HG03378 (cell line): ENCODE data around the gene ZNF701.
"Not testable (repeated sequence)": the region's sequence is repeated elsewhere in the genome, so short reads cannot be mapped to it uniquely, and the experiment has no call there.

Experiments used
- ATAC-seq: cut with Tn5 transposase; IDR thresholded peaks from one replicate; pipeline ENCODE4 v1.9.1; 2021; ENCODE audit warnings: mild to moderate bottlenecking, moderate library complexity; ENCODE audit not compliant: unreplicated experiment

Gene ZNF701

DNA sequence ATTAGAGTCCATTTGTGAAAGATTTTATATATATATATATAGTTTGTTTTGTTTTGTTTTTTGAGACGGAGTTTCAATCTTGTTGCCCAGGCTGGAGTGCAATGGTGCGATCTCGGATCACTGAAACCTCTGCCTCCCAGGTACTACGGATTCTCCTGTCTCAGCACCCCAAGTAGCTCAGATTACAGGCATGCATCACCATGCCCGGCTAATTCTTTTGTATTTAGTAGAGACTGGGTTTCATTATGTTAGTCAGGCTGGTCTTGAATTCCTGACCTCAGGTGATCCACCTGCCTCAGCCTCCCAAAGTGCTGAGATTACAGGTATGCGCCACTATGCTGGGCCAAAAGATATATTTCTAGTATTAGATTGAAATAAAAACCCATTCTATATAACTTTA is 4.0 kb upstream of the ZNF701 start:
- ATAC-seq, result no peak

DNA sequence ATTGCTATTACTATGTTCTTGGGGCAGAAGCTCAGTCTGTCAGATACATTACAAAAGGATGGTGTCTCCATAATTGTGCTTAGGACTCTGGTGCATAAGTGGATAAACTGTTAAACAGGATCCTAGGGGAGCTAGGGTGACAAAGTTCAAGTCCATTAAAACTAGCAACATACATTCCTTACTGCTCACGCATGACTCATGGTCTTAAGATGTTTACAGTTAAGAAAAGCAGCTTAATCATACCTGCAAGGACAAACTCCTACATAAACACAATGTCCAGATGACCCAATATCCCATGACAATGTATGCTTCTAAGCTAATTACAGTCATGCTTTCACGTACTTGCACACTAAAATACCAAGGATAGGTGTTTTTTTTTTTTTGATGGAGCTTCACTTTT is 3.5 kb upstream of the ZNF701 start:
- no peak for ATAC-seq

DNA sequence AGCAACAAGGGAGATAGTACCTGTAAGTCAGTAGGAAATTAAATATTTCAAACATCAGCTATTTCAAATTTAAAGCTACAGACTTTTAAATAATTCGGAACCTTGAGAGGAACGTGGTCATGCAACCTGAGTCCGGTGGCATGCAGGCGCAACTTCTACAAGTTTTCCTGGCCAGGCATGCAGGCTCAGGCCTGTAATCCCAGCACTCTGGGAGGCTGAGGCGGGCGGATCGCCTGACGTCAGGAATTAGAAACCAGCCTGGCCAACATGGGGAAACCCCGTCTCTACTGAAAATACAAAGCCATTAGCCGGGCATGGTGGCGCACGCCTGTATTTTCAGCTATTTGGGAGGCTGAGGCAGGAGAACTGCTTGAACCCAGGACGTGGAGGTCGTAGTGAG is 2.2 kb upstream of the ZNF701 start:
- ATAC-seq, result no peak

DNA sequence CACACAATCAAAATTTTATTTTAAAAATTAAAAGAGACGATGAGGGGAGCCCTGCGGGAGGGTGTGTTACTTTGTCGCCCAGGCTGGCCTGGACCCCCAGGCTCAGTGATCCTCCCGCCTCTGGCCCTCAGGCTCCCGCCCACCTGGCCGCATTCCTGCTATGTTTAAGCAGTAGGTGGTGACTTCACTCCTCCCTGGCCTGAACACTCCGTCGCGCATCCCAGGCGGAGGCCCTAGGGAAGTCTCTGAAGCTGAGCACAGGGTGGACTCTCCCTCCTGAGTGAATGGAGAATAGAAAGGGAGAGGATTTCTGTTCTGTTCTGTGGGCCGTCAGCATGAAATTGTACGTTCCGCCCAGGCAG is 468 bp upstream of the ZNF701 start:
- peak; percentile 4 for ATAC-seq

DNA sequence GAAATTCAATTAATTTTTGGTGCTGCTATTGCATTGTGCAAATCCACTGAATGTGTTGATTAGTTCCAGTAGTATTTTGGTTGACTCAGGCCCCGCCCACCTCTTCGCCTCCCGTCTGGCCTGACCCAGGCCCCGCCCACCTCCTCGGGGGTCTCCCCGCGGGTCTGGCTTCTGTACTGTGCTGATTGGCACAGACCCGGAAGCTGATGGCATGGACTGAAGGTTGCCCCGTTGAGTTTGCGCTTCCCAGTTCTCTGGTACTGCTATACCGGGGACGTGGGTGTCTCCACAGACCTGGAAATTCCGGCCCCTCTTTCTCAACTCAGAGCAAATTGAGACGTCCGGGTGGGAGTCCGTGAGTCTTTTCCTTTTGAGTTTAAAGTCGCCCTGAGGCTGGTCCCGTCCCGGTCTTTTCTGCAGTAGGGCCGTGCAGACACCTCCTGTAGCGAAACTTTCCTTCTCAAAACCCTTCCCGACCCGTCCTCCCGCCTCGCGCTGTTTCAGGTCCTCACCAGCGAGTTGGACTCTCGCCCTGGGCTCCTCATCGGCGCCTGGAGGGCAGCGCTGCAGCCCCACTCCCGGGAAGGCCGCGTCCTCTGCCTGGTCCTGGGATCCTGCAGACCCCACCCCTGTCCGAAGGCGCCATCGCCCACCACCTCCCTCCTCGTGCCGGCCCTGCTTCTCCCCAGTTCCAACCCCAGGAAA is 14.8 kb downstream of the ZNF701 start:
- ATAC-seq, result no peak

DNA sequence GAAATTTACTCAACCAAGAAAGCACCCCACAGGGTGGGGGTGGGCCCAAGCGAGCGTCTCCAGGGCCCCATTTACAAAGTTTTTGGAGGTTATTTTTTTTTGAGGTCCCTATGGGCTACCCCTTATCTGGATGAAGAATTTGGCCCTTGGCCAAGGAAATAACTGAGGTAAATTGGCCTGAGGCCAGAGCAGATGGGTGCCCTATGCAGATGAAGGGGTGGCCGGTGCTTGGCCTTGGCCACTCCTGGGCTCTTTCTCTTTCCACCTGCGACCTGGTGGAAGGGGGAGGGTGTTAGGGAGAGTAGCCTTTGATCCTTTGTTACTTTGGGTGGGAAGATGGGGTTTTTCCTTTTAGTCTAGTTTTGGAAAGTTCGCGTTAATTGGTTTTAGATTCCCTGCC is 15.5 kb downstream of the ZNF701 start:
- ATAC-seq, result no peak

DNA sequence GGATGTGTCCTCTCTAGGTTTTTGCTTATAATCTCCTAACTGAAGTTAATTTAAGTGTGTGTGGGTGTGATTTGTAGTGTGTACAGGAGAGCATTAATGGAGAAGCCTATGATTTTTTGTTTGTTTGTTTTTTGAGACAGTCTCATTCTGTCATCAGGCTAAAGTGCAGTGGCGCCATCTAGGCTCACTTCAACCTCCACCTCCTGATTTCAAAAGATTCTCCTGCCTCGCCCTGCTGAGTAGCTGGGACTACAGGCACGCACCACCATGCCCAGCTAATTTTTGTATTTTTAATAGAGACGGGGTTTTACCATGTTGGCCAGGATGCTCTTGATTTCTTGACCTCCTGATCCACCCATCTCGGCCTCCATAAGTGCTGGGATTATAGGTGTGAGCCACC is 20.6 kb downstream of the ZNF701 start:
- no peak for ATAC-seq

DNA sequence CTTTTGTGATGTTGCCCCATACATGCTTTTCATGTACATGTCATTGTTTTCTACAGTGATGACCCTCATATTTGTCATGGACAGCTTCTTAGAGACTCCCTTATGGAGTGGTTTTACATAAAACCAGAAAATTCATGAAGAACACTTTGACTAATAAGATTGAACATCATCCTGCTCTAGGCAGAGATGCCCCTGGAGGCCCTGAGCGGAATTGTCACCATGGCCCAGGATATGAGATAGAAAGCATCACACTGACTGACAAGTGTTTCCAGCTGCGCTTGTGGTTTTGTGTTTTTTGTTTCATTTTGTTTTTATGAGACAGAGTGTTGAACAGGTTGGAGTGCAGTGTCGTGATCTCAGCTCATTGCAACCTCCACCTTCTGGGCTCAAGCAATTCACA is 22.2 kb downstream of the ZNF701 start:
- ATAC-seq, result no peak

DNA sequence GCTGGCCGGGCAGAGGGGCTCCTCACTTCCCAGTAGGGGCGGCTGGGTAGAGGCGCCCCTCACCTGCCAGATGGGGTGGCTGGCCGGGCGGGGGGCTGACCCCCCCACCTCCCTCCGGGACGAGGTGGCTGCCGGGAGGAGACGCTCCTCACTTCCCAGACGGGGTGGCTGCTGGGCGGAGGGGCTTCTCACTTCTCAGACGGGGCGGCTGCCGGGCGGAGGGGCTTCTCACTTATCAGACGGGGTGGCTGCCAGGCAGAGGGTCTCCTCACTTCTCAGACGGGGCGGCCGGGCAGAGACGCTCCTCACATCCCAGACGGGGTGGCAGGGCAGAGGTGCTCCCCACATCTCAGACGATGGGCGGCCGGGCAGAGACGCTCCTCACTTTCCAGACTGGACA is 23.4 kb downstream of the ZNF701 start:
- ATAC-seq, result not testable (repeated sequence)

DNA sequence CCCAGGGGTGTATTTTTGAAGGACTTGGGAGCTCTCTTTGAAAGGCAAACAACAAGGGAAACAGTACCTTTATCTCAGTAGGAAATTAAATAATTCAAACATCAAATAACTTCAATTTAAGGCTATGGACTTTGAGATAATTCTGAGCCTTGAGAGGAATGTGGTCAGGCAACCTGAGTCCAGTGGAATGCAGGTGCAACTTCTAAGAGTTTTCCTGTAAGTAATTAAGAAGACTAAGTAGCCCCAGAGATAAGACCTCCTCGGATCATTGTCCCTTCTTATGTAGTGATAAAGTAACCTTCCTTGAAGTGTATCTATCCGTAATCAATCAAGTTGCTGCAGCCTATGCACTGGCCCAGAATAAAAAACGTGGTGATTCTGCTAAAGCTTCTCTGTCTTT is 29.2 kb downstream of the ZNF701 start:
- ATAC-seq, result no peak

DNA sequence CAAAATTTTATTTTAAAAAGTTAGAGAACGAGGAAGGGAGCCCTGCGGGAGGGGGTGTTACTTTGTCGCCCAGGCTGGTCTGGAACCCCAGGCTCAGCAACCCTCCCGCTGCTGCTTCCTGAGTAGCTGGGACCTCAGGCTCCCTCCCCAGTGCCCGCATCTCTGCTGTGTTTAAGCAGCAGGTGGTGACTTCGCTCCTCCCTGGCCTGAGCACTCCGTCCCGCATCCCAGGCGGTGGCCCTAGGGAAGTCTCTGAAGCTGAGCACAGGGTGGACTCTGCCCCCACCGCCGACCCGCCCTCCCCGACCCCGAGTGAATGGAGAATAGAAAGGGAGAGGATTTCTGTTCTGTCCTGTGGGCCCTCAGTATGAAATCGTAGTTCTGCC is 30.5 kb downstream of the ZNF701 start:
- ATAC-seq, result no peak

DNA sequence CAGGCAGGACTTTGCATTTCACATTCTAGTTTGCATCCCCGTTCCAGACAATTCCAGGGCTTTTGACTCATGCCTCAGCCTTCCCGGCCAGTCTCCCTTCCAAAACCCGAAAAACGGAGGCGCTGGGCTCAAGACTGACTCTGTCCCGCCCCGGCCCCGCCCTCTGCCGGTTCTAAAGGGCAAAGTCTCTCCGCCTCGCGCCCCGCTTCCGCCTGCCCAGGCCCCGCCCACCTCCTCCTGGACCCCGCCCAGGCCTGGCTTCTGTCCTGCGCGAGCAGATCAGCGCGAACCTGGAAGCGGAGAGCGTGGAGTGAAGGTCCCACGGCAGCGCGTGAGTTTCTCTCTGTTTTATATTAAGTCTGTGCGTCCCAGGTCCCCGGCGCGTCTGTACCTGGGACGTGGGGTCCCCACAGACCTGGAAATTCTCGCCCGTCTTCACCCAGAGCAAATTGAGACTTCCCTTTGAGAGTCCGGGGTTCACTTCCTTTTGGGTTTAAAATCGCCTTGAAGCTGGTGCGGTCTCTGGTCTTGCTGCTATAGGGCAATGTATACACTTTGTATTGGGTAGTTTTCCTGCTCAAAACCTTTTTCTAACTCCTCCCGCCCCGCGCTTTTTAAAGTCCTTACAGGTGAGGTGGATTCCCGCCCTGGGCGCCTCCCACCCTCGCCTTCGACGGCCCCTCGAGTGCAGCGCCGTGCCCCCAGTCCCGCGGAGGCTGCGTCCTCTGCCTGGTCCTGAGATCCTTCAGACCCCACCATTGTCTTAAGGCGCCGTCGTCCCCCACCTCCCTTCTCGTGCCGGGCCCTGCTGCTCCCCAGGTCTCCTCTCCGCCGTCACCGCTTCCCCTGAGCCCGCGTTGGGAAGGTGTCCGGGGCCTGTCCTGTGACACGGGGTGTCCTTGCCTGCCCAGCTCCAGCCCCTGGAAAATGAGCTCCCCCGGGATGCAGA is 31.2 kb downstream of the ZNF701 start:
- peak; percentile 62 for ATAC-seq

DNA sequence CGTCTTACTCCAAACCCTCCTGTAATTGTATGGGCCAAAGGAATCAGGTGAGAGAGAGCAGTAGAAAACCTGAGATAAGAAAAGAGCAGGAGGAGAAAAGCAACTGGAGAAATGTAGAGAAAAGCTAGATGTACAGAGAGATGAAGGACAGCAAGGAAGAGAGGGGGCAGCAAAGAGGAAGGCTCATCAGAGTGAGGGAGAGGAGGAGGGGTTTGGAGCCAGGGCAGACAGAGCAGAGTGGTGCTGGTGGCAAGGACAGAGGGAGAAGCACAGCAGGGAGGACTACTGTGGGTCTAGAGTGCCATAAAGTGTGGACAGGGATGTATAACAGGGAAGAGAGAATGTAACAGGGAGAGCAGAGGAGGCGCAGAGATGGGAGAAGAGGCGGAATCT is 31.9 kb downstream of the ZNF701 start:
- ATAC-seq, result not testable (repeated sequence)

DNA sequence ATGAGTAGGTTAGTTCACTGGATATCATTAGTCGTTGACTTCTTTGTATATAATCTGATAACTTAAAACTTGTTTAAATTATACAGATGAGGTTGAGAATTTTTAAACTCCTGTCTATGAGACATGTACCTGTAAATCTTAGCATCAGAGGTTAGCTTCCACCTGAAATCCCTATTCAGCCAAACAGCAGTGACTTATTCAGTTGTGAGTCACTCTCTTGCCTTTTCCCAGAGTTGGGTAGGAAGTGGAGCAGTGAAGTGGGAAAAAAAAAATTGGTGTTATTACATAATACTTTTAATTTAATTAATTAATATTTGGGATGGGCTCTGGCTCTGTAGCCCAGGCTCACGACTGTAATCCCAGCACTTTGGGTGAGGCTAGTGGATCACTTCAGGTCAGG is 32.9 kb downstream of the ZNF701 start:
- ATAC-seq, result no peak

DNA sequence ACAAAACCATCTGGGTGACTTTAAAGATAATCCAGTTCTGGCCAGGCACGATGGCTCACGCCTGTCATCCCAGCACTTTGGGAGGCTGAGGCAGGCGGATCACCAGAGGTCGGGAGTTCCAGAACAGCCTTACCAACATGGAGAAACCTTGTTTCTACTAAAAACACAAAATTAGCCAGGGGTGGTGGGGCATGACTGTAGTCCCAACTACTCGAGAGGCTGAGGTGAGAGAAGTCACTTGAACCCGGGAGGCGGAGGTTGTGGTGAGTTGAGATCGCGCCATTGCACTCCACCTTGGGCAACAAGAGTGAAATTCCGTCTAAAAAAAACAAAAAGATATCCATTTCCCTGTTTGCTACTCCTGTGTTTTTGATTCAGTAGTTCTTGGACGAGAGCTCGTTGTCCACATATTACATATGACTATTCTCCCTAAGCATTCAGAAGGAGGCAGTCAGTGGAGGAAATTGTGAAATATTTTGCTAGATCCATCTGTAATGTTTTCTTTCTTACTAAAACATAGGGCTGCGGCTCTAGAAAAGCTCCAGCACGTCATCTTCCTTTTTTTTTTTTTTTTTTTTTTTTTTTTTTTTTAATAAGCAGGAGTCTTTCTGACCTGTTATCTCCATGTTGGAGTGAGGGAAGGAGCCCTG is 33.6 kb downstream of the ZNF701 start:
- ATAC-seq, result no peak

DNA sequence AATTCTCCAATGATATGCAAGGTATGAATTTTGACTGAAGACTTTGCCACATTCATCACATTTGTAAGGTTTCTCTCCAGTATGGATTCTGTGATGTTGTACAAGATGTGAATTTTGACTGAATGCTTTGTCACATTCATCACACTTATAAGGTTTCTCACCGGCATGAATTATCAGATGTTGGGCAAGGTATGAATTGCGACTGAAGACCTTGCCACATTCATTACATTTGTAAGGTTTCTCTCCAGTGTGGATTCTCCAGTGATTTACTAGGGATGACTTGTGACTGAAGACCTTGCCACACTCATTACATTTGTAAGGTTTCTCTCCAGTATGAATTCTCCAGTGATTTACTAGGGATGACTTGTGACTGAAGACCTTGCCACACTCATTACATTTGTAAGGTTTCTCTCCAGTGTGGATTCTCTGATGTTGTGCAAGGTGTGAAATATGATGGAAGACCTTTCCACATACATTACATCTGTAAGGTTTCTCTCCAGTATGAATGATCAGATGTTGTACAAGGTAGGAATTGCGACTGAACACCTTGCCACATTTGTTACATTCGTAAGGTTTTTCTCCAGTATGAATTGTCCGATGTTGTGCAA is 43.3 kb downstream of the ZNF701 start:
- no peak for ATAC-seq

DNA sequence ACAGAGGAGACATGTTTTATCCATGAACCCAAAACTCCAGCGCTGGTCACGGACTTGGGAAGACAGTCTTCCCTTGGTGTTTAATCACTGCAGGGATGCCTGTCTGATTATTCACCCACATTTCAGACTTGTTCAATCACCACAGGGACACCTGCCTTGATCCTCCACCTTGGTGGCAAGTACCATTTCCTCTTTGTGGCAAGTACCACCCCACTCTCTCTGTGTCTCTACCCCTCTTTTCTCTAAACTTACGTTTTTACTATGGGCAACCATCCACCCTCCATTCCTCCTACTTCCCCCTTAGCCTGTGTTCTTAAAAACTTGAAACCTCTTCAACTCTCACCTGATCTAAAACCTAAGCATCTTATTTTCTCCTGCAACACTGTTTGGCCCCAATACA is 51.3 kb downstream of the ZNF701 start:
- ATAC-seq, result no peak

DNA sequence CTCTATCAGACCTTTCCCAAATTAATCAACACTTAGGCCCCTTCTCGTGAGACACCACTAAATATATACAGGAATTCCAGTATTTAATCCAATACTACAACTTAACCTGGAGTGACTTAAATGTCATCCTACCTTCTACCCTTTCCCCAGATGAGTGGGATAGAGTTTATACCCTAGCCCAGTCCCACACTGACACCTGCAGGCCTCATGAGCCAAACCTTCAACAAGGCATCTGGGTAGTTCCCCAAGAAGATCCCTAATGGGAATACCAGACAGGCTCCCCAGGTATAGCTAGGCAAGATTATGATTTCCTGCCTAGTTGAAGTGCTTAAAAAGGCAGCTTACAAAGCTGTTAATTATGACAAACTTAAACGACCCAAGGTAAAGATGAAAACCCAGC is 52.2 kb downstream of the ZNF701 start:
- ATAC-seq, result no peak

DNA sequence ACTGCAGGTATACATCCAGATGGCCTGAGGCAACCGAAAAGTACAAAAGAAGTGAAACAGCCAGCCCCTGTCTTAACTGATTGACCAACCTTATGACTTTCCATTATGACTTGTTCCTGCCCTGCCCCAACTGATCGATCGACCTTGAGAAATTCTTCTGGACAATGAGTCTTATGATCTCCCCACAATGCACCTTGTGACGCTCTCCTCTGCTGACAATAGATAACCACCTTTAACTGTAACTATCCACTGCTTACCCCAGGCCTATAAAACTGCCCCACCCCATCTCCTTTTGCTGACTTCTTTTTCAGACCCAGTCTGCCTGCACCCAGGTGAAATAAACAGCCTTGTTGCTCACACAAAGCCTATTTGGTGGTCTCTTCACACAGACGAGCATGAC is 56.8 kb downstream of the ZNF701 start:
- no peak for ATAC-seq

DNA sequence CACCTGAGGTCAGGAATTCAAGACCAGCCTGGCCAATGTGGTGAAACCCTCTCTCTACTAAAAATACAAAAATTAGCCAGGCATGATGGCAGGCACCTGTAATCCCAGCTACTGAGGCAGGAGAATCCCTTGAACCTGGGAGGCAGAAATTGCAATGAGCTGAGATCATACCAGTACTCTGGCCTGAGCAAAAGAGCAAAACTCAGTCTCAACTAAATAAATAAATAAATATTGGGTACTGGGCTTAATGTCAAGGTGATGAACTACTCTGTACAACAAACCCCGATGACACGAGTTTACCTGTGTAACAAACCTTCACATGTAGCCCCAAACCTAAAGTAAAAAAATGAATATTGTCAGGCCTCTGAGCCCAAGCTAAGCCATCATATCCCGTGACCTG is 57.4 kb downstream of the ZNF701 start:
- not testable (repeated sequence) for ATAC-seq

DNA sequence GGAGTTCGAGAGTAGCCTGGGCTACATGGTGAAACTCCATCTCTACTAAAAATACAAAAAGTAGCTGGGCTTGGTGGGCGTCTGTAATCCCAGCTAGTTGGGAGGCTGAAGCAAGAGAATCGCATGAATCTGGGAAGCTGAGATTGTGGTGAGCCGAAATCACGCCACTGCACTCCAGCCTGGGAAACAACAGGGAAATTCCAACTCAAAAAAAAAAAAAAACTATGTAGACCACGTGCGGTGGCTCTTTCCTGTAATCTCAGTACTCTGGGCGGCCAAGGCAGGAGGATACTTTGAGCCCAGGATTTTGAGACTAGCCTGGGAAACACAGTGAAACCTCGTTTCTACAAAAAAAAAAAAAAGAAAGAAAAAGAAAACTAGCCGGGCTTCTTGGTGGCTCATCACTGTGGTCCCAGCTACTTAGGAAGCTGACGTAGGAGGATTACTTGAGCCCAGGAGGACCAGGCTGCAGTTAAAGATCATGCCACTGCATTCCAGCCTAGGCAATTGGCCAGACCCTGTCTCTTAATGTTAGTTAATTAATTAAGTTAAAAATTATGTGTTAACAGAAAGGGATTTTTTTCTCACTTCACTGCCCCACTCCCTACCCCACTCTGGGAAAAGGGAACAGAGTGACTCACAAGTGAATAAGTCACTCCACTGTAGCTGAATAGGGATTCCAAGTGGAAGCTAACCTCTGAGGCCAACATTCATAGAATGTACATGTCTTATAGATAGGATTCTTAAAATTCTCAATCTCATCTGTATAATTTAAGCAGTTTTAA is 65.9 kb downstream of the ZNF701 start:
- no peak for ATAC-seq
